Measurements from ENCODE around the gene LAT. TPM values are rescaled to one million over a fixed set of nuclear protein-coding genes. Genes with fewer than 3 reads are reported as not detected.
"Not testable (repeated sequence)": the region's sequence is repeated elsewhere in the genome, so short reads cannot be mapped to it uniquely, and the experiment has no call there.

The LAT gene
- polyA plus RNA-seq, 1 experiment = 6.3 TPM

DNA sequence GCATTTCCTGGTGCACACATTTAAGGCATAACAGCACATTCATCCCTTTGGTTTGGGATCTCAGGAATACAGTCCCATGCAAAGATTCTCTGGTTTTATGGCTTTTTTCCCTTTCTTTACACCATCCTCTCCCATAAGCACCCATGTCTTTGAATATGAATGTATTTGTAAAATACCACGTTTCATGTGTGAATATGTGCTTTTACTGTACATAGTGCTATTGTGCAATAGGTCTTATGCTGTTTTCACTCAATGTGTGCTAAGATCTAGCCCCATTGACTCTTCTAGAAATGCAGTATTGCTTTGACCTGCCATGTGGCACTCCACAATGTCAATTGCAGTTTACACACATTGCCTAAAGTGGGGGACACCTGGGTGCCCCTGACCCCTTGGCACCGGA, 20.4 kb upstream of the LAT start:
- no peak for TF ChIP-seq CTCF (IDR thresholded peaks at IDR 0.05; ENCODE audit: insufficient read depth, low read depth, low read length)
- no peaks in the 10 kb centered on the region for H3K27me3 ChIP-seq (ENCODE audit: control insufficient read depth, insufficient read depth, low read length)
- H3K4me3 ChIP-seq (ENCODE audit: low read depth, low read length) = no peak overlapping the region
- DNase-seq (ENCODE audit: low read depth) = no peak
- ChIA-PET POLR2A (no interaction called here), CTCF (interaction anchor here (1.9 kb wide), 1 partner anchor 10 kb away, joined by 7 read pairs; the partner anchor contains the start of gene SPNS1)
- H3K36me3 ChIP-seq (ENCODE audit: control insufficient read depth, insufficient read depth, low read length) = peaks cover 11% of the 10 kb centered on the region

- ChIA-PET CTCF (interaction anchor here (0.6 kb wide), 1 partner anchor 11 kb away, joined by 4 read pairs; no protein-coding TSS in a partner anchor), POLR2A (interaction anchor here (0.7 kb wide), 1 partner anchor 36 kb away, joined by 7 read pairs; no protein-coding TSS in a partner anchor)
- no peak for DNase-seq (ENCODE audit: low read depth)
- H3K4me3 ChIP-seq (ENCODE audit: low read depth, low read length) = no peak overlapping the region
- no peak for TF ChIP-seq CTCF (IDR thresholded peaks at IDR 0.05; ENCODE audit: insufficient read depth, low read depth, low read length)
- peaks cover 8% of the 10 kb centered on the region for H3K36me3 ChIP-seq (ENCODE audit: control insufficient read depth, insufficient read depth, low read length)
- H3K27me3 ChIP-seq (ENCODE audit: control insufficient read depth, insufficient read depth, low read length) = no peaks in the 10 kb centered on the region
Observed at GRCh38 chr16:28967156-28967555, 17.7 kb upstream of the LAT start.

- POLR2A ChIA-PET; H3K4me3 ChIP-seq (ENCODE audit: low read depth, low read length); H3K27me3 ChIP-seq (ENCODE audit: control insufficient read depth, insufficient read depth, low read length); H3K36me3 ChIP-seq (ENCODE audit: control insufficient read depth, insufficient read depth, low read length); DNase-seq (ENCODE audit: low read depth): not testable (repeated sequence)
- CTCF ChIA-PET = interaction anchor here (0.6 to 0.7 kb wide), 2 partner anchors 106 to 420 kb away, joined by 3 read pairs; partner anchors contain the start of gene SH2B1
Observed at GRCh38 chr16:28969696-28970095, 15.2 kb upstream of the LAT start.

DNA sequence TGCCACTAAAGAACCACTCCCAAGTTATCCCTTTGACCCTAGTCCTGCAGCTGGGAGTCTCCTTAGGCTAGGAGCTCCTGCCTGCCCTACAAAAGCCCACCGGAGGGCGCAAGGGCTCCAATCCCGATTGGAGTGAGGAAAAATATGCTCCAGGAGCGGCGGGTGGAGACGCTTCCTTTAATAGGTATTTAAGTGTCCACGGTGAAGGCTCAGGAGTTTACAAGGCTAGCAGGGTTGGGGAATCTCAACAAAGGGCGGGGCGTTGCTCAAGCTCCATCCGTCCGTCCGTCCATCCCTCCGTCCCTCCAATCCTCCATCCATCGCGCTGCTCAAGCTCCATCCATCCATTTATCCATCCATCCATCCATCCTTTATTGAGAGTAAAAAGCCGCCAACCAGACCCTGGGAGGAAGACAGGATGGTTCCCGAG, 10.8 kb upstream of the LAT start:
- TF ChIP-seq CTCF (IDR thresholded peaks at IDR 0.05; ENCODE audit: insufficient read depth, low read depth, low read length) = peak; percentile 81
- H3K36me3 ChIP-seq (ENCODE audit: control insufficient read depth, insufficient read depth, low read length) = peaks cover 5% of the 10 kb centered on the region; the same call in 1 of the 2 replicates
- peak overlapping the region; percentile 74 for H3K4me3 ChIP-seq (ENCODE audit: low read depth, low read length)
- ChIA-PET CTCF (interaction anchor here (0.5 to 1.7 kb wide), 20 partner anchors 9 to 921 kb away, joined by 3 to 7 read pairs (median 4); partner anchors contain the start of gene NFATC2IP), POLR2A (no interaction called here)
- DNase-seq (ENCODE audit: low read depth) = peak; percentile 7
- H3K27me3 ChIP-seq (ENCODE audit: control insufficient read depth, insufficient read depth, low read length) = no peaks in the 10 kb centered on the region

GRCh38 chr16:28974437-28975157, 10.3 kb upstream of the LAT start, which contains the start of gene SPNS1:
TSS of gene SPNS1 (plus strand) at chr16:28974778. CDS start at chr16:28975152, 374 bp downstream.
- Histone ChIP-seq H3K4me3 (ENCODE audit: low read depth, low read length) (peak within 1 kb of the TSS; percentile 74), H3K36me3 (ENCODE audit: control insufficient read depth, insufficient read depth, low read length) (peaks cover 8% of the 10 kb centered on the region; the same call in 1 of the 2 replicates), H3K27me3 (ENCODE audit: control insufficient read depth, insufficient read depth, low read length) (no peaks in the 10 kb centered on the region)
- ChIA-PET CTCF (interaction anchor here (1.0 to 1.7 kb wide), 13 partner anchors 9 to 726 kb away, joined by 3 to 7 read pairs (median 4); partner anchors contain the start of genes NFATC2IP and TUFM), POLR2A (no interaction called here)
- no peak for TF ChIP-seq CTCF (IDR thresholded peaks at IDR 0.05; ENCODE audit: insufficient read depth, low read depth, low read length)
- peak; percentile 82 for DNase-seq (ENCODE audit: low read depth)
